Measurements from ENCODE around the gene YDJC. TPM values are rescaled to one million over a fixed set of nuclear protein-coding genes. Genes with fewer than 3 reads are reported as not detected.
"Not testable (repeated sequence)": the region's sequence is repeated elsewhere in the genome, so short reads cannot be mapped to it uniquely, and the experiment has no call there.

Gene YDJC
- total RNA-seq, 1 donor from 2014 or later: 123 TPM

DNA sequence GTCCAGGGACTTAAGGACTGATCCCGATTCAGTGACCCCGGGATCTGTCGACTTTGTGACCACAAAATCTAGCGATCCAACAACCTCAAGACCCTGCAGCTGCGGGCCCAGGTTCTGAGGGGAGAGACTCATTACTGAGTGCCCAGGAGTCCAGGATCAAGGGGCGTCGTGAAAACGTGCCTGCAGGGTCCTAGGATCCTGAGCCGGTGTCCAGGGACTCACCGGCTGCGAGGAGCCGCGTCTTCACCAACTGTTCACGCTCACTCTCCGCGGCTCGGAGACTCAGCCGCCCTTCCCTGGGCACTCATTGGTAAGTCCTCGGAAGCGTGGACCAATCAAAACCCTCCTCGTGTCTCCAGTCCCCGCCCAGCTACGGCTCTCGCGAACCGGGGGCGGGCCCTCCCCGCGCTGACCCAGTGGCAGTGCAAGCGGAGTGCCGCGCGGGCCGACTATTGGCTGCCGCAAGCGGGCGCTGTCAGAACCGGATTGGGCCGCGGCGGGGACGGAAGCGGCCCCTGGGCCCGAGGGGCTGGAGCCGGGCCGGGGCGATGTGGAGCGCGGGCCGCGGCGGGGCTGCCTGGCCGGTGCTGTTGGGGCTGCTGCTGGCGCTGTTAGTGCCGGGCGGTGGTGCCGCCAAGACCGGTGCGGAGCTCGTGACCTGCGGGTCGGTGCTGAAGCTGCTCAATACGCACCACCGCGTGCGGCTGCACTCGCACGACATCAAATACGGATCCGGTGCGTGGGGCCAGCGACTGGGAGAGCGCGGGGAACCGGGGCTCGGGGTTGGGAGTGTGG lies 12.2 kb upstream of the YDJC start, which contains the start of gene SDF2L1:
Gene SDF2L1, plus strand, starts transcription at position 514 of the 795 bp plus-strand sequence. Its CDS starts 35 bp downstream, at position 549.
- peak within 1 kb of the TSS; percentile 80 for H3K4me3 ChIP-seq (ENCODE audit: low read depth, low read length)
- TF ChIP-seq, protein P1, sequence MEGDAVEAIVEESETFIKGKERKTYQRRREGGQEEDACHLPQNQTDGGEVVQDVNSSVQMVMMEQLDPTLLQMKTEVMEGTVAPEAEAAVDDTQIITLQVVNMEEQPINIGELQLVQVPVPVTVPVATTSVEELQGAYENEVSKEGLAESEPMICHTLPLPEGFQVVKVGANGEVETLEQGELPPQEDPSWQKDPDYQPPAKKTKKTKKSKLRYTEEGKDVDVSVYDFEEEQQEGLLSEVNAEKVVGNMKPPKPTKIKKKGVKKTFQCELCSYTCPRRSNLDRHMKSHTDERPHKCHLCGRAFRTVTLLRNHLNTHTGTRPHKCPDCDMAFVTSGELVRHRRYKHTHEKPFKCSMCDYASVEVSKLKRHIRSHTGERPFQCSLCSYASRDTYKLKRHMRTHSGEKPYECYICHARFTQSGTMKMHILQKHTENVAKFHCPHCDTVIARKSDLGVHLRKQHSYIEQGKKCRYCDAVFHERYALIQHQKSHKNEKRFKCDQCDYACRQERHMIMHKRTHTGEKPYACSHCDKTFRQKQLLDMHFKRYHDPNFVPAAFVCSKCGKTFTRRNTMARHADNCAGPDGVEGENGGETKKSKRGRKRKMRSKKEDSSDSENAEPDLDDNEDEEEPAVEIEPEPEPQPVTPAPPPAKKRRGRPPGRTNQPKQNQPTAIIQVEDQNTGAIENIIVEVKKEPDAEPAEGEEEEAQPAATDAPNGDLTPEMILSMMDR (conservative IDR thresholded peaks at IDR 0.05; ENCODE audit: low read depth, low read length): no peak
- peak; percentile 81 for DNase-seq (ENCODE audit: low read depth)

GRCh38 chr22:21641417-21641788 lies 11.6 kb upstream of the YDJC start:
- DNase-seq (ENCODE audit: low read depth): peak; percentile 25
- H3K4me3 ChIP-seq (ENCODE audit: low read depth, low read length): peak overlapping the region; percentile 80
- TF ChIP-seq, protein P1 (conservative IDR thresholded peaks at IDR 0.05; ENCODE audit: low read depth, low read length): peak; percentile 63

DNA sequence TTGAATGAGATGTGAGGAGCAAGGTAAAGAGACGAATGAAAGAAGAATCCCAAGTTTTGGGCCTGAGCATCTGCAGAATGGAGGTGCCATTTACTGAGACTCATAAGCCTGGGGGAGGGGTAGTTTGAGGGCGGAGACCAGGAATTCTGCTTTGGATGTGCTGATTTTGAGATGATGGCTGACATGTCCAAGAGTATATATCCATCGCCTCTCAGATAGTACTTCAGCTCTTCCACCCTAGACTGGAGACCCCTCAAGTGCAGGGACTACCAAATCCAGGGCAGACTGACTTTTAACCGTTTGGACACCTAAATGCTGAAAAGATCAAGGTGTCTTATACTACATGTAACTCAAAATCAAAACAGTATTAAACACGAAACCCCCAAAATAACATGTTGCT lies 11.0 kb upstream of the YDJC start:
- no peak overlapping the region for H3K4me3 ChIP-seq (ENCODE audit: low read depth, low read length)
- no peak for DNase-seq (ENCODE audit: low read depth)
- TF ChIP-seq, protein P1 (conservative IDR thresholded peaks at IDR 0.05; ENCODE audit: low read depth, low read length): no peak

DNA sequence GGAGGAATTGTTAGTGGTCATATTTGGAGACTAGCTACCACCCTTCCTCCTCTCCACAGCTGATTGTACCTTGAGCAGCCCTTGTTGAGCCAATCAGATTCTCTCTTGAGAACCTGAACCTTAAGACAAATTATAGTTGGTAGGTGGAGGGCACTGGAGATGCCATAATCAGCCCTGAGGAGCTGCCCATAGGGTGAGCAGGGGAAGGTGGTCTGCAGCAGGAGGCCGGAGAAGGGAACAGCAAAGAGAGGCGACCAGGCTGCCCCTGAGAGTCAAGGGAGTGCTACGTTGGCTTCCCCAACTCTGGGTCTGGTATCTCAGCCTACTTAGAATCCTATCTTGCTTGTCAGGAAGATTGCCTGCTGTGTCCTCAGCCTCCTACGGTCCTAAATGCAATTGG lies 9.5 kb upstream of the YDJC start:
- TF ChIP-seq, protein P1 (conservative IDR thresholded peaks at IDR 0.05; ENCODE audit: low read depth, low read length): no peak
- no peak for DNase-seq (ENCODE audit: low read depth)
- H3K4me3 ChIP-seq (ENCODE audit: low read depth, low read length): no peak overlapping the region

DNA sequence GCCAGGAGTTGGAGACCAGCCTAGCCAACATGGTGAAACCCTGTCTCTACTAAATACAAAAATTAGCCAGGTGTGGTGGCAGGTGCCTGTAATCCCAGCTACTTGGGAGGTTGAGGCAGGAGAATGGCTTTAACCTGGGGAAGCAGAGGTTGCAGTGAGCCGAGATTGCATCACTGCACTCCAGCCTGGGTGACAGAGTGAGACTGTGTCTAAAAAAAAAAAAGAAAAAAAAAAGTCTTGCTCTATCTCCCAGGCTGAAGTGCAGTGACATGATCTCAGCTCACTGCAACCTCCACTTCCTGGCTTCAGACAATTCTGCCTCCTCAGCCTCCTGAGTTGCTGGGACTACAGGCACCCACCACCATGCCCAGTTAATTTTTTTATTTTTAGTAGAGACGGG lies 7.6 kb upstream of the YDJC start:
- not testable (repeated sequence) for H3K4me3 ChIP-seq (ENCODE audit: low read depth, low read length); DNase-seq (ENCODE audit: low read depth)

DNA sequence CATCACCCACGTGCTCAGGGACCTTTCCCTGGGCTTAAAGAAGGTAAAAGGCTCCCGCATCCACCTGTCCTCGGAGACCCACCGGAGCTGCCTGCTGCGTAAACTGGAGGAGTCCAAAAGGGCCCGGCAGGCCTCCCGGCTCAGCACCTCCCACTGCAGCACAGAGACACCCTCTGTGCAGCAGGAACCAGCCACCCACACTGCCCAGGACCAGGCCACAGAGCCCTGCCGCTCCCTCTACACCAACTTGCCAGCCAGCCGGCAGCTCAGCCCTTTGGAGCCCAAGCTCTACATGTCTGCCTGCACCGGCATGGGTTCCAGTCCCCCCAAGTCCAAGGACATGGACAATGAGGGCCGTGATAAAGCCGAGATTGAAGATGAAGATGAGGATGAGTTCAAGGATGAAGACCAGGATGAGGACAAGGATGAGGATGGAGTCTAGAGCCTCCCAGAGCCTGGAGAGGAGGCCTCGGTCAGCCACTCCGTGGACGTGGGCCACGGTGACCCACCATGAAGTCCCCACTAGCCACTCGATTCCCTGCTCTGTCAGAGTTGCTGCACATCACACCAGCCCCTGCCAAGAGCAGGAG lies 6.9 kb upstream of the YDJC start:
- no peak for DNase-seq (ENCODE audit: low read depth)
- TF ChIP-seq, protein P1 (conservative IDR thresholded peaks at IDR 0.05; ENCODE audit: low read depth, low read length): no peak
- H3K4me3 ChIP-seq (ENCODE audit: low read depth, low read length): no peak overlapping the region

DNA sequence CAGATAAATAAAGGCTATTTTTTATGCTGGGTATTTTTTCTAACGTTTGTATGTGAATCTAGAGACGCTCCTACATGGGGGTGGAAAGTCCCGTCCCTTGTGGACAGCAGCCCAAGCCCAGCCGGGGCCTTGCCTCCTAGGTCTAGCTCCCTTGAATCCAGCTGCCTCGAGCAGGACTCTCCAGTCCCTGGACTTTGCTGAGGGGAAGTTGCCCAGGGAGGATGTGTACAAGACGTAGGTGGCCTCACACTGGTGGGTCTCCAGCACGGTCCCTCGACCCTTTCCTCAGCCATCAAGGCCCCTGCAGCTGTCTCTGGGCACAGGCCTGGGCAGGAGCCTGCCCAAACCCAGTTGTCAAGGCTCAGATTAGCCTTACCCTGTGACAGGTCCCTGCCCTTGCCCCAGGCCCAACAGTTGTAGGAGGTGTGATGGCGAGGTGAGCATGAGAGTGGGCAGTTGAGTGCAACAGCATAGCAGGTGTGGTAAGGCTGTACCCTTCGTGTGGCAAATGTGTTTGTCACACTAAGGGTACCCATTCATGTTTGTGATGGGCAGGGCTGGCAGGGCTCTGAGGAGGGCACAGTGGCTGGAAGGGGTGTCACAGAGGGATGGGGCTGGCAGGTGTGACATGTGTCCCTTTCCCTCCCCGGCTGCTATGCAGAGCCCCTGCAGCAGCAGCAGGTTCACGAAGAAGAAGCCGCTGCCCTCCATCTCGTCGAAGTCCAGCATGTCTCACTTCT lies 6.1 kb upstream of the YDJC start:
- no peak for DNase-seq (ENCODE audit: low read depth)
- no peak overlapping the region for H3K4me3 ChIP-seq (ENCODE audit: low read depth, low read length)
- TF ChIP-seq, protein P1 (conservative IDR thresholded peaks at IDR 0.05; ENCODE audit: low read depth, low read length): no peak

All from epithelial cell of proximal tubule (primary cell).